Transverse colon (tissue), 4 donors: Measurements from ENCODE around the gene CTSD. TPM values are rescaled to one million over a fixed set of nuclear protein-coding genes. Genes with fewer than 3 reads are reported as not detected.

Experiments
- DNase-seq: peaks from one replicate; pipeline ENCODE4 v3.0.0-alpha.2; 2019
- H3K27ac ChIP-seq, 4 donors: fragments of 200-600 bp; sonication (generic); 2 replicates each; pipeline ENCODE4 v1.5.1; 2016 to 2018; ENCODE audit warnings: inconsistent platforms in 4 of 4
- H3K27me3 ChIP-seq: fragments of 200-600 bp; sonication (generic); 2 replicates; pipeline ENCODE4 v1.5.1; 2017; ENCODE audit warnings: inconsistent platforms
- H3K36me3 ChIP-seq, 4 donors: fragments of 200-600 bp; sonication (generic); 2 replicates each; pipeline ENCODE4 v1.5.1; 2017 to 2019; ENCODE audit warnings: inconsistent platforms in 4 of 4
- H3K4me1 ChIP-seq, 4 donors: fragments of 200-600 bp; sonication (generic); 2 replicates each; pipeline ENCODE4 v1.5.1; 2017 to 2020; ENCODE audit warnings: inconsistent platforms in 4 of 4
- H3K4me3 ChIP-seq, 4 donors: fragments of 200-600 bp; sonication (generic); 1 replicate in 1 of 4; 2 replicates in 3 of 4; pipeline versions ENCODE4 v1.5.1 to v1.6.1; 2017 to 2019; ENCODE audit warnings: inconsistent platforms in 4 of 4
- H3K9me3 ChIP-seq, 2 donors: fragments of 200-600 bp; sonication (generic); 2 replicates each; pipeline ENCODE4 v1.5.1; 2017 to 2019; ENCODE audit warnings: inconsistent platforms in 2 of 2
- CTCF ChIP-seq, 5 experiments: fragments of 200-600 bp in 3 of 5; fragments of 450-650 bp in 2 of 5; sonication (generic) in 3 of 5; IDR thresholded peaks; 1 replicate in 2 of 5; 2 replicates in 3 of 5; pipeline ENCODE4 v1.5.1; 2016 to 2017; ENCODE audit warnings: antibody characterized with exemption in 5 of 5, inconsistent platforms in 3 of 5, mild to moderate bottlenecking in 2 of 5, moderate library complexity in 1 of 5
- EP300 ChIP-seq: sonication (generic); formaldehyde crosslinking; IDR thresholded peaks from one replicate; pipeline ENCODE4 v1.6.1; 2017; ENCODE audit warnings: antibody characterized with exemption, low read depth
- POLR2A ChIP-seq: fragments of 450-650 bp; IDR thresholded peaks from one replicate; pipeline ENCODE4 v1.6.1; 2016; ENCODE audit warnings: antibody characterized with exemption, mild to moderate bottlenecking, moderate library complexity
- POLR2AphosphoS5 ChIP-seq, 3 donors: sonication (generic); formaldehyde crosslinking; IDR thresholded peaks; one replicate each; pipeline ENCODE4 v1.6.1; 2016; ENCODE audit warnings: antibody characterized with exemption in 3 of 3
- WGBS, 2 donors: methylation state at CpG; one replicate each; pipeline ENCODE4 v1.1.5; 2018; ENCODE audit warnings: low coverage in 1 of 2; 5-methylcytosine and 5-hydroxymethylcytosine counted together
- in situ Hi-C, 4 donors: fragments of 200-750 bp; cut with MboI; loops; one replicate each; pipeline versions ENCODE4 v1.15.0 to v1.15.1; 2017; ENCODE audit warnings: low sequenced_read_pairs in 3 of 4, low pct_ligation_motif_present in 1 of 4, low pct_unique_long_range_greater_than_20kb in 1 of 4
- intact Hi-C: fragments of 100-400 bp; cut with DNase I; formaldehyde crosslinking; loops from one replicate; pipeline ENCODE4 v1.15.1; 2023; ENCODE audit warnings: low total_unique reads
- total RNA-seq, 4 donors: library from RNA; depleted of rRNA; stranded (reverse); fragments of >200 nt; gene quantifications; one replicate each; pipeline ENCODE4 v1.1.0, GENCODE V29; 2016

The CTSD gene
- total RNA-seq, 4 donors from 2014 or later, result 548 to 1,794 (median 1,176) TPM

- no peaks in the 10 kb centered on the region for H3K36me3 ChIP-seq
- 64 to 68% methylated on average over 3 of the region's 3 CpGs for WGBS, 2 donors
- H3K9me3 ChIP-seq, result peaks cover 0 to 5% of the 10 kb centered on the region in 2 donors
- H3K4me3 ChIP-seq, result no peak overlapping the region
- peaks cover 60% of the 10 kb centered on the region for H3K27me3 ChIP-seq
- H3K27ac ChIP-seq, result no peak overlapping the region
- no peak for TF ChIP-seq EP300
- TF ChIP-seq POLR2A, result peak; percentile 15
- no peak for DNase-seq
- H3K4me1 ChIP-seq, result no peaks in the 10 kb centered on the region
- in situ Hi-C loops, result no loop called here
- intact Hi-C loops, result no loop called here
These were observed 27.2 kb downstream of the CTSD start for GRCh38 chr11:1736447-1736992.

DNA sequence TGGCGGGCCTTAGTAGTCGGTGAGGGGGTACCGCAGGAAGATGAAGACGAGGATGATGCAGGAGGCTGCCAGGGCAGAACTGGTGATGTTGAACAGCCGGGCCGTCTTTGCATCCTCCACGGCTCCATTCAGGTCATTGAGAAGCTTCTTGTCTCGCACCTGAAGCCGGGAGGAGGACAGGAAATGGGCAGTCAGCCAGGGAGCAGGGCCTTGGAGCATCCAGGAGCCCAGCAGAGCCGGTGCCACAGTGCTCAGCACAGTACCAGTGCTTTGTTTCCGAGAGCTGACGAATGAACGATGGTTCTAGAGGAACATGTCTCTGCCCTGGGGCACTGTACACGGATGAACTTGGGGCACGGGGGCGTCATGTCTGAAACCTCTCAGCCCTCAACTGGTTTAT, 28.5 kb downstream of the CTSD start:
- H3K4me1 ChIP-seq, result no peaks in the 10 kb centered on the region
- no peak for DNase-seq
- intact Hi-C loops, result no loop called here
- no peak overlapping the region for H3K27ac ChIP-seq
- in situ Hi-C loops, result no loop called here
- H3K9me3 ChIP-seq, result peaks cover 0 to 5% of the 10 kb centered on the region in 2 donors
- no peaks in the 10 kb centered on the region for H3K36me3 ChIP-seq
- H3K4me3 ChIP-seq, result no peak overlapping the region
- no peak for TF ChIP-seq CTCF (IDR thresholded peaks at IDR 0.05)
- WGBS, 2 donors, result 80 to 83% methylated on average over 6 to 16 of the region's 16 CpGs
- H3K27me3 ChIP-seq, result peaks cover 63% of the 10 kb centered on the region

GRCh38 chr11:1734641-1735081, 29.1 kb downstream of the CTSD start:
- intact Hi-C loops (no loop called here), in situ Hi-C loops (no loop called here)
- Histone ChIP-seq H3K36me3 (no peaks in the 10 kb centered on the region), H3K4me1 (no peaks in the 10 kb centered on the region), H3K27me3 (peaks cover 70% of the 10 kb centered on the region), H3K27ac (no peak overlapping the region), H3K9me3 (peaks cover 0 to 5% of the 10 kb centered on the region in 2 donors), H3K4me3 (no peak overlapping the region)
- TF ChIP-seq POLR2A, result no peak
- no peak for TF ChIP-seq EP300
- no peak for TF ChIP-seq CTCF (IDR thresholded peaks at IDR 0.05)
- no peak for TF ChIP-seq POLR2AphosphoS5 (IDR thresholded peaks at IDR 0.05)
- DNase-seq, result no peak
- WGBS, 2 donors, result 76% methylated on average over 7 of the region's 10 CpGs; no CpG with 5 or more reads in 1 of the 2 donors

DNA sequence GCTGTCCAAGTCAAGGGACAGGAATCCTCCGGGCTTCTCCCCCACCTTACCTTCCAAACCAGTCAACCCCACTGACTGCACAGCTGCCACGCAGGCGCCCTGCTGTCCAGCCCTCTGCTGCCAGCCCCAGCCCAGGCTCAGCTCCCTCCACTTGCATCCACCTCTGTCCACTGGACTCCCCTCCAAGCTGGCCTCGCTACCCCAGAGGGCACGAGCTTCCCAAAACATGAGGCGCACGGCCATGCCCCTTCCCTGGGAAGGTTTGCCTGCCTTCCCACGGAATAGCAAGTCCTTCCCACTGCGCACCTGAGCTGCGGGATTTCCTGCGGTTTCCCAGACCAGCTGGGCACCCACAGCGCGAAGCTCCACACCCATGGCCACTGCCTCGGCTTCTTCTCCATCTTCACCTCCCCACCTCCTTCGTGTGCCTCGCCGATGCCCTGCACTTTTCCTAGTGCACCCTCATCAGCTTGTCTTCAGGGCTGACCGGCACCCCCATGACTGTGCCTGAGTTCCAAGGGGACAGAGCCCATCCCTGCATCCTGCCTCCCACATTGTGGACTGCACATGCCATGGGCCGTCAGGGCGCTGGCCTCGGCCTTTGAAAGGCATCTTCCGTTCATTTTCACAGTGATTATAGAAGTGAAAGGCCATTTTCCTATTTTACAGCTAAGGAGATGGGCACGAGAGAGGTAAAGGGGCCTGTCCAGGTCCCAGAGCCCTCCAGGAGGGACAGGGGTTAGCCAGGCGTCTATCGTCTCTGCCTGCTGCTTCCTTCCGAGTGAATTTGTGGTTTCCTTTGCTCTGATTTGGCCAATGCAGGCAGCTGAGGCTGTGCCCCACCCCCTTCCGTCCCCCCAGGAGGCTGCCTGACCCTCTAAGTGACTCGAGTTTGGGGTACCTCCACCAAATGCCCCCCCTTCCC, 29.7 kb downstream of the CTSD start:
- Histone ChIP-seq H3K9me3 (peaks cover 0 to 5% of the 10 kb centered on the region in 2 donors), H3K27ac (no peak overlapping the region), H3K36me3 (no peaks in the 10 kb centered on the region), H3K4me1 (no peaks in the 10 kb centered on the region), H3K27me3 (peaks cover 72% of the 10 kb centered on the region), H3K4me3 (no peak overlapping the region)
- in situ Hi-C loops, result no loop called here
- TF ChIP-seq CTCF (IDR thresholded peaks at IDR 0.05) (no peak), POLR2A (no peak)
- no peak for DNase-seq
- WGBS, 2 donors, result 19 to 72% methylated on average over 3 to 26 of the region's 28 CpGs
- intact Hi-C loops, result no loop called here
